Keratinocyte (primary cell): ENCODE results near the gene LRRC4C. TPM values are rescaled to one million over a fixed set of nuclear protein-coding genes. Genes with fewer than 3 reads are reported as not detected.

ENCODE experiments used
- DNase-seq: peaks from one replicate; pipeline ENCODE4 v3.0.0-alpha.2; 2011; ENCODE audit warnings: low read depth, missing footprints, low spot score
- FAIRE-seq: peaks from 2 replicates; lab custom pipeline; 2011; peaks lifted over from hg19 to GRCh38; lab: Jason Lieb, UNC
- H2AFZ ChIP-seq: 2 replicates; pipeline ENCODE4 v1.6.0; 2012; ENCODE audit warnings: low read length, control low read depth, inconsistent platforms; ENCODE audit not compliant: control insufficient read depth
- H3K27ac ChIP-seq: 2 replicates; pipeline ENCODE4 v1.5.1; 2011; ENCODE audit warnings: low read length; ENCODE audit not compliant: control insufficient read depth, insufficient read depth
- H3K27me3 ChIP-seq: 3 replicates; pipeline ENCODE4 v1.6.0; 2011; ENCODE audit warnings: low read length; ENCODE audit not compliant: control insufficient read depth, insufficient read depth; ENCODE audit errors: extremely low read depth
- H3K36me3 ChIP-seq, 2 experiments: 2 replicates in 1 of 2; 3 replicates in 1 of 2; pipeline ENCODE4 v1.5.1; 2011; ENCODE audit warnings: low read length in 2 of 2, mild to moderate bottlenecking in 1 of 2; ENCODE audit not compliant: control insufficient read depth in 2 of 2, insufficient read depth in 2 of 2; ENCODE audit errors: extremely low read depth in 1 of 2
- H3K4me1 ChIP-seq: 3 replicates; pipeline ENCODE4 v1.5.1; 2011; ENCODE audit warnings: low read length; ENCODE audit not compliant: control insufficient read depth, insufficient read depth; ENCODE audit errors: extremely low read depth
- H3K4me2 ChIP-seq: 3 replicates; pipeline ENCODE4 v1.6.0; 2011; ENCODE audit warnings: low read depth, low read length; ENCODE audit not compliant: control insufficient read depth, insufficient read depth; ENCODE audit errors: extremely low read depth
- H3K4me3 ChIP-seq, 3 experiments: fragments of 200-600 bp in 1 of 3; sonication (generic) in 1 of 3; 2 replicates in 2 of 3; 3 replicates in 1 of 3; pipeline ENCODE4 v1.5.1; 2011 to 2016; ENCODE audit warnings: low read length in 3 of 3, mild to moderate bottlenecking in 3 of 3, control low read depth in 2 of 3, inconsistent platforms in 1 of 3, low read depth in 1 of 3, mixed read lengths in 1 of 3, mixed run types in 1 of 3, moderate library complexity in 1 of 3; ENCODE audit not compliant: control insufficient read depth in 2 of 3, insufficient read depth in 2 of 3; ENCODE audit errors: extremely low read depth in 1 of 3
- H3K79me2 ChIP-seq: 2 replicates; pipeline ENCODE4 v1.6.0; 2012; ENCODE audit warnings: low read length; ENCODE audit not compliant: control insufficient read depth, insufficient read depth
- H3K9ac ChIP-seq: 3 replicates; pipeline ENCODE4 v1.6.0; 2011; ENCODE audit warnings: low read length; ENCODE audit not compliant: control insufficient read depth, insufficient read depth; ENCODE audit errors: extremely low read depth
- H3K9me1 ChIP-seq: 3 replicates; pipeline ENCODE4 v1.6.0; 2011; ENCODE audit warnings: low read length; ENCODE audit not compliant: control insufficient read depth, insufficient read depth; ENCODE audit errors: extremely low read depth
- H3K9me3 ChIP-seq: 2 replicates; pipeline ENCODE4 v1.5.1; 2012; ENCODE audit warnings: low read depth, low read length; ENCODE audit not compliant: control insufficient read depth
- H4K20me1 ChIP-seq: 3 replicates; pipeline ENCODE4 v1.6.0; 2011; ENCODE audit warnings: low read length; ENCODE audit not compliant: control insufficient read depth, insufficient read depth; ENCODE audit errors: extremely low read depth
- EZH2 ChIP-seq: IDR thresholded peaks from one replicate; pipeline ENCODE4 v1.6.1; 2012; ENCODE audit warnings: inconsistent platforms, mild to moderate bottlenecking, low read length, moderate library complexity
- dilution Hi-C: fragments of 300-500 bp; cut with MboI; formaldehyde crosslinking; loops from one replicate; pipeline ENCODE4 v1.7.0; 2020; ENCODE audit warnings: low sequenced_read_pairs; ENCODE audit not compliant: extremely low pct_ligation_motif_present
- polyA plus RNA-seq, 5 experiments: library from polyadenylated mRNA; depleted of rRNA in 3 of 5; stranded (reverse) in 3 of 5; stranded (forward) in 1 of 5; unstranded in 1 of 5; fragments of >200 nt; gene quantifications; 1 replicate in 1 of 5; 2 replicates in 3 of 5; 3 replicates in 1 of 5; pipeline versions ENCODE4 v1.2.1 to v1.2.3, GENCODE V29; 2011 to 2012; ENCODE audit warnings: missing spikeins in 2 of 5, low read depth in 1 of 5, low replicate concordance in 1 of 5
- TF ChIP-seq, protein P1 (sequence below), 3 experiments: IDR thresholded peaks in 1 of 3; conservative IDR thresholded peaks in 1 of 3; optimal IDR thresholded peaks in 1 of 3; 2 replicates in 2 of 3; 3 replicates in 1 of 3; pipeline versions ENCODE3 to v1.5.1; 2011; ENCODE audit warnings: low read length in 3 of 3, mild to moderate bottlenecking in 3 of 3, moderate library complexity in 2 of 3, control low read depth in 1 of 3, inconsistent platforms in 1 of 3; ENCODE audit not compliant: insufficient read depth in 2 of 3; ENCODE audit errors: extremely low read depth in 1 of 3

The LRRC4C gene
- polyA plus RNA-seq, 1 donor (not counting 4 experiments of a cell fraction or from before 2014, with no cell fraction given) = not detected

DNA sequence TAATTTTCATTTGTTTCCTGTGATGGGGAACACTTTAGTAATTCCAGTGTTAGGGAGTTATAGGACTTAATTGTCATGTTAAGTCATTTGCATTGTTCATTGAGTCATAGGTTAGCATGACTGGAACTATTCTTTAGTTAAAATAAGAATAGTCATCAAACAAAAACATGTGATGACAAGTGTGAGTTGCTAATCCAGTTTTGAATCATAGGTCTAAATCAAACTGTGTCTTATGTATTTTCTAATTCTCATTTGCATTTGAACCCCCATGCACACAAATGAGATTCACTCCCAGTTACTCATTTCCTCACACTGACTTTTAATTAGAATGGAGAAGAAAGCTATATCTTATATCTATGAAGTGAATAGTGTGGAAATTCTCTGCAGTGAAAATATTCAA, 405.6 kb downstream of the LRRC4C start:
- no peak for FAIRE-seq
- Histone ChIP-seq H3K79me2 (no peaks in the 10 kb centered on the region), H2AFZ (no peak overlapping the region), H3K36me3 (no peaks in the 10 kb centered on the region), H3K27me3 (no peaks in the 10 kb centered on the region), H3K4me2 (peak overlapping the region; percentile 58), H3K4me3 (peak overlapping the region in 2 of 3 experiments; percentile 2 to 14), H3K27ac (peak overlapping the region; percentile 80), H3K9me1 (no peaks in the 10 kb centered on the region), H3K4me1 (peaks cover 30% of the 10 kb centered on the region), H3K9me3 (no peaks in the 10 kb centered on the region), H3K9ac (peak overlapping the region; percentile 53), H4K20me1 (no peaks in the 10 kb centered on the region)
- peak; percentile 23 for DNase-seq
- TF ChIP-seq EZH2 = no peak
- TF ChIP-seq, protein P1, sequence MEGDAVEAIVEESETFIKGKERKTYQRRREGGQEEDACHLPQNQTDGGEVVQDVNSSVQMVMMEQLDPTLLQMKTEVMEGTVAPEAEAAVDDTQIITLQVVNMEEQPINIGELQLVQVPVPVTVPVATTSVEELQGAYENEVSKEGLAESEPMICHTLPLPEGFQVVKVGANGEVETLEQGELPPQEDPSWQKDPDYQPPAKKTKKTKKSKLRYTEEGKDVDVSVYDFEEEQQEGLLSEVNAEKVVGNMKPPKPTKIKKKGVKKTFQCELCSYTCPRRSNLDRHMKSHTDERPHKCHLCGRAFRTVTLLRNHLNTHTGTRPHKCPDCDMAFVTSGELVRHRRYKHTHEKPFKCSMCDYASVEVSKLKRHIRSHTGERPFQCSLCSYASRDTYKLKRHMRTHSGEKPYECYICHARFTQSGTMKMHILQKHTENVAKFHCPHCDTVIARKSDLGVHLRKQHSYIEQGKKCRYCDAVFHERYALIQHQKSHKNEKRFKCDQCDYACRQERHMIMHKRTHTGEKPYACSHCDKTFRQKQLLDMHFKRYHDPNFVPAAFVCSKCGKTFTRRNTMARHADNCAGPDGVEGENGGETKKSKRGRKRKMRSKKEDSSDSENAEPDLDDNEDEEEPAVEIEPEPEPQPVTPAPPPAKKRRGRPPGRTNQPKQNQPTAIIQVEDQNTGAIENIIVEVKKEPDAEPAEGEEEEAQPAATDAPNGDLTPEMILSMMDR (optimal IDR thresholded peaks at IDR 0.05 in 1 of 3, IDR thresholded peaks at IDR 0.05 in 1 of 3, conservative IDR thresholded peaks at IDR 0.05 in 1 of 3; ENCODE audit: extremely low read depth in 1 of 3, insufficient read depth in 2 of 3, low read length in 3 of 3) = no peak
- dilution Hi-C loops = no loop called here

DNA sequence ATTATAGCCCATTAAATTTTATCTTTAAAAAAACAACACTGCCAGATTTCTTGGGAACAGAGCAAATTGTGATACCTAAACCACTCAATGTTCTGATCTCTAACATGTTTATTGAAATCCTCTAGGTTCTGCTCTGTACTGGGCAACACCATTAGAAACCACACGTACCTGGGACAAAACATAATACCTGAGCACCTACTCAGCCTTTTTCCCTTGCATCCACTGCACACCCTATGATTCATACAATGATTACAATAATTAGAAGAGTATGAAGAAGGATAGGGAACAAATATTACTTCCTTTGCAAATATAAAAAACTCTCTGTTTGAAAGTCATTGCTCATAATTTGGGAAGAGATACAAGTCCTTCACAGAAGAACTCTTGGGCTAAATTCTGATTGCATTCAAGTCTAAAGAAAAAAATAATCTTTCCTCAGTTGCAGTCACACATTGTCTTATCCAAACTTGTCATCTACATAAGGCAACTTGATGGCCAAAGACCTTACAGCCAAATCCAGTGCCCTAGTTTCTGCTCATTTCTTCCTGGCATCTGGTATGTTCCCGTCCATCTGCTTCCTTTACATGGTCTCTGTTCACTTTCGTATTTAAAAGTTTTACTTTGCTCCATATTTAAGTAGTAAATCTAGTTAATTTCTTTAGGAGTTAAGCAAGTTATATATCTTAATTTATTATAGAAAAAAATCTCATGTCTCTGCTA, 407.4 kb downstream of the LRRC4C start:
- Histone ChIP-seq H3K27me3 (no peaks in the 10 kb centered on the region), H3K4me1 (peaks cover 30% of the 10 kb centered on the region), H3K9ac (no peak overlapping the region), H4K20me1 (no peaks in the 10 kb centered on the region), H3K4me3 (no peak overlapping the region), H3K79me2 (no peaks in the 10 kb centered on the region), H3K9me3 (no peaks in the 10 kb centered on the region), H3K9me1 (no peaks in the 10 kb centered on the region), H2AFZ (peak overlapping the region; percentile 51), H3K4me2 (peak overlapping the region; percentile 32), H3K36me3 (no peaks in the 10 kb centered on the region), H3K27ac (peak overlapping the region; percentile 80)
- dilution Hi-C loops = no loop called here
- peak; percentile 4 for DNase-seq
- TF ChIP-seq EZH2 = no peak
- TF ChIP-seq, protein P1 (optimal IDR thresholded peaks at IDR 0.05 in 1 of 3, IDR thresholded peaks at IDR 0.05 in 1 of 3, conservative IDR thresholded peaks at IDR 0.05 in 1 of 3; ENCODE audit: extremely low read depth in 1 of 3, insufficient read depth in 2 of 3, low read length in 3 of 3) = no peak
- peak; percentile 29 for FAIRE-seq
